Thoracic aorta (tissue), 2 donors: ENCODE measurements around the gene CLCNKA. TPM values are rescaled to one million over a fixed set of nuclear protein-coding genes. Genes with fewer than 3 reads are reported as not detected.

Experiments
- ATAC-seq: fragments of 150-250 bp; one replicate; pipeline ENCODE4 v1.8.0; 2017; ENCODE audit warnings: low read depth; ENCODE audit not compliant: insufficient number of reproducible peaks, low FRiP score
- DNase-seq: peaks from one replicate; pipeline ENCODE4 v3.0.0-alpha.2; 2020; ENCODE audit warnings: low spot score
- H3K27ac ChIP-seq, 2 donors: fragments of 200-600 bp; sonication (generic); 1 replicate in 1 of 2; 2 replicates in 1 of 2; pipeline ENCODE4 v1.5.1; 2016; ENCODE audit warnings: mild to moderate bottlenecking in 2 of 2, moderate library complexity in 2 of 2
- H3K27me3 ChIP-seq: fragments of 200-600 bp; sonication (generic); replicated peaks from 2 replicates; pipeline ENCODE4 v1.6.0; 2016; ENCODE audit warnings: mild to moderate bottlenecking; ENCODE audit not compliant: insufficient read depth
- H3K36me3 ChIP-seq: fragments of 200-600 bp; sonication (generic); one replicate; pipeline ENCODE4 v1.5.1; 2016
- H3K4me1 ChIP-seq, 2 donors: fragments of 200-600 bp; sonication (generic); 1 replicate in 1 of 2; 2 replicates in 1 of 2; pipeline versions ENCODE4 v1.5.1 to v1.6.0; 2016; ENCODE audit warnings: low read depth in 2 of 2, mild to moderate bottlenecking in 1 of 2; ENCODE audit not compliant: control insufficient read depth in 1 of 2
- H3K4me3 ChIP-seq: fragments of 200-600 bp; sonication (generic); 2 replicates; pipeline ENCODE4 v1.5.1; 2016; ENCODE audit warnings: mild to moderate bottlenecking
- H3K9me3 ChIP-seq: fragments of 200-600 bp; sonication (generic); 2 replicates; pipeline ENCODE4 v1.5.1; 2016
- total RNA-seq, 2 donors: library from RNA; depleted of rRNA; stranded (reverse); fragments of >200 nt; gene quantifications; one replicate each; pipeline versions ENCODE4 v1.1.0 to v1.2.3, GENCODE V29; 2016
- TF ChIP-seq, protein P1 (sequence below): fragments of 200-600 bp; sonication (generic); IDR thresholded peaks from one replicate; pipeline ENCODE4 v1.5.1; 2019; ENCODE audit warnings: antibody characterized with exemption

Gene CLCNKA
- total RNA-seq, 2 donors from 2014 or later: 4.7 TPM; not detected in 1

DNA sequence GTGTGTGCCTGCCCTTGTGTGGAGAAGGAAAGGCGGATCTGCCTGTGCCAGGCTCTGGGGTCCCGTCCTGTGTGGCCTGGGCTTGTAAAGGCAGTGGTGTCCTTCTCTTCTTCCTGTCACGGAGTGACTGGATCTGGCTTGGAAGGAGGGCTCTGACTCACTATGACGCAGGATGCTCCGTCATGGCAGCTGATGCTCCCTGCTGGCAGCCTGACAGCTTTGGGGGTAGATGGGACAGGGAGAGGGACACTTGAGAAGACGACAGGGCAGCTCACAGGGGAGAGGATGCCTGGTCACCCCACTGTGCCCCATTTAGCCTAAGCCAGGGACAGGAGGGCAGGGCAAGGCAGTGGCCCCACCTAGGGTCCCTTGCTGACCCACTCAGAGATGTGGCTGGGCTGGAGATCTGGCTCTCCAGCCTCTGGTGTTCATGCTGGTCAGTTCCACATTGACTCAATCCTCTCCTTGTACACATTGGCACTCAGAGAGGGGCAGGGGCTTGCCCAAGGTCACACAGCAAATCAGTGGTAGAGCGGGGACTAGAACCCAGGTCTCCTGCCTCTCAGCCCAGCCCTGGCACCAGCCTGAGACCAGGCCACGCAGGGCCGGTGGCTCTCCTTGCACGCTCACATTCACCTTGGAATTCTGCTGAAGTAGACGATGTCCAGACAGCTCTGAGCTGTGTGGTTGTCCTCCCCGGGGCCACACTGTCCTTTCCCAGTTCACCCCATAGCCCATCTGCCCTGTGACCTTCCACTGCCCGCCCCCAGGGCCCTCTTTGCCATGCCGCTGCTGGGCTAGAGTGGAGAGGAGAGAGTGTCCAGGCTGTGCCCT is 54.4 kb downstream of the CLCNKA start:
- no peak for DNase-seq
- H3K9me3 ChIP-seq: no peaks in the 10 kb centered on the region
- H3K4me3 ChIP-seq: no peak overlapping the region
- H3K36me3 ChIP-seq: no peaks in the 10 kb centered on the region
- no peak overlapping the region for H3K27ac ChIP-seq
- peaks cover 6 to 42% of the 10 kb centered on the region in 2 donors for H3K4me1 ChIP-seq
- ATAC-seq: no peak
- H3K27me3 ChIP-seq: no peaks in the 10 kb centered on the region
- TF ChIP-seq, protein P1, sequence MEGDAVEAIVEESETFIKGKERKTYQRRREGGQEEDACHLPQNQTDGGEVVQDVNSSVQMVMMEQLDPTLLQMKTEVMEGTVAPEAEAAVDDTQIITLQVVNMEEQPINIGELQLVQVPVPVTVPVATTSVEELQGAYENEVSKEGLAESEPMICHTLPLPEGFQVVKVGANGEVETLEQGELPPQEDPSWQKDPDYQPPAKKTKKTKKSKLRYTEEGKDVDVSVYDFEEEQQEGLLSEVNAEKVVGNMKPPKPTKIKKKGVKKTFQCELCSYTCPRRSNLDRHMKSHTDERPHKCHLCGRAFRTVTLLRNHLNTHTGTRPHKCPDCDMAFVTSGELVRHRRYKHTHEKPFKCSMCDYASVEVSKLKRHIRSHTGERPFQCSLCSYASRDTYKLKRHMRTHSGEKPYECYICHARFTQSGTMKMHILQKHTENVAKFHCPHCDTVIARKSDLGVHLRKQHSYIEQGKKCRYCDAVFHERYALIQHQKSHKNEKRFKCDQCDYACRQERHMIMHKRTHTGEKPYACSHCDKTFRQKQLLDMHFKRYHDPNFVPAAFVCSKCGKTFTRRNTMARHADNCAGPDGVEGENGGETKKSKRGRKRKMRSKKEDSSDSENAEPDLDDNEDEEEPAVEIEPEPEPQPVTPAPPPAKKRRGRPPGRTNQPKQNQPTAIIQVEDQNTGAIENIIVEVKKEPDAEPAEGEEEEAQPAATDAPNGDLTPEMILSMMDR: no peak

DNA sequence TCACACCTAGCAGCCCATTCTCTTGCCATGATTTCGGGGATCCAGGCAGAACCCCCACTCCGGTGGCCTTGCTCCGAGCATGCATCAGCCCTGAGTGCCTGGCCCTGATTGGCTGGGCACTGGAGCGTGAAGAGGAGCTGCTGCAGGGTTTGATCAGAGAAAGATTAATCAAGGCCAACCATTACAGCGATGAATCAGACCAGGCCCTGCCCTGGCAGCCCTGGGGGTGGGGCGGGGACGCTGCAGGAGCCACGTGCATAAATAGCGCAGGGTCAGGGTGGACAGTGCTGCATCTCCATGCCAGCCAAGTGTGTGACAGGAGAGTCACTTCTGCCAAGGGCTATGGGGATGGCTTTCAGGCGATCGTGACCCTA is 55.0 kb downstream of the CLCNKA start:
- Histone ChIP-seq H3K9me3 (no peaks in the 10 kb centered on the region), H3K27me3 (no peaks in the 10 kb centered on the region), H3K36me3 (no peaks in the 10 kb centered on the region), H3K4me3 (no peak overlapping the region), H3K4me1 (peaks cover 6 to 42% of the 10 kb centered on the region in 2 donors), H3K27ac (no peak overlapping the region)
- no peak for ATAC-seq
- DNase-seq: no peak
- TF ChIP-seq, protein P1: no peak

DNA sequence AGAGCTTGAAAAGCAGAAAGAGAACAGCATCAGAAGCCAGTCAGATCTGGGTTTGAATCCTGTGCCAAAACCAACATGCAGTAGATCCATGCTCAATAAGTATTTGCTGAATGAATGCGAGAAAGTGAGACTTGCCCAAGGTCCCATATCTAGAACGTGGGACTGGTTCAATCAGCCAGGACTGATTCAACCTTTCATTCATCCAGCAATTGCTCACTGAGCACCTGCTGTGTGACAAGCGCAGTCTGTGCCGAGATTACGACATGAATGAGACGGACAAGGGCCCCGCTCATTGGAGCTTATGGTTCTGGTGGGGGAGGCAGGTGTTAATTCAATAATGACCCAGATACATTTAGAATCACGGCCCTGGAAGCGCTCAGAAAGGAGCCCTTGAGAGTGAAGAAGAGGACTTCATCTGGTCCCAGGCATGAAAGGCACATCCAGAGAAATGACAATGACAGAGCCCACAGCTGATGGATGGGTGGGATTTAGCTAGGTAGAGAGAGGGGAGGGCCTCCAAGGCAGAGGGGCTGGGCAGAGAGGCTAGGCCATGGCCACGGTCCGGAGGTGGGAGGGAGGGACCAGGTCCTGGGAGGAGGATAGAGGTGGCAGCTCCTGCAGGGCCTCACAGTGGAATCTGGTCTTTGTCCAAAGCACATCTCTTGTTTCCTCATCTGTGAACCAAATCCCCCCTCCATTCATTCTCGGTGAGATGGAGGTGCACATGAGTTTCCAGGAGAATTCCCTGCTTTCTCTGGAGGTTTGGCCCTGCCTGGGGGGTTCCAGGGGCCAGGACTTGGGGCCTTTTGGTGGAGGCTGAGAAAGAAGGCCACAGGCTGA is 55.8 kb downstream of the CLCNKA start:
- ATAC-seq: no peak

DNA sequence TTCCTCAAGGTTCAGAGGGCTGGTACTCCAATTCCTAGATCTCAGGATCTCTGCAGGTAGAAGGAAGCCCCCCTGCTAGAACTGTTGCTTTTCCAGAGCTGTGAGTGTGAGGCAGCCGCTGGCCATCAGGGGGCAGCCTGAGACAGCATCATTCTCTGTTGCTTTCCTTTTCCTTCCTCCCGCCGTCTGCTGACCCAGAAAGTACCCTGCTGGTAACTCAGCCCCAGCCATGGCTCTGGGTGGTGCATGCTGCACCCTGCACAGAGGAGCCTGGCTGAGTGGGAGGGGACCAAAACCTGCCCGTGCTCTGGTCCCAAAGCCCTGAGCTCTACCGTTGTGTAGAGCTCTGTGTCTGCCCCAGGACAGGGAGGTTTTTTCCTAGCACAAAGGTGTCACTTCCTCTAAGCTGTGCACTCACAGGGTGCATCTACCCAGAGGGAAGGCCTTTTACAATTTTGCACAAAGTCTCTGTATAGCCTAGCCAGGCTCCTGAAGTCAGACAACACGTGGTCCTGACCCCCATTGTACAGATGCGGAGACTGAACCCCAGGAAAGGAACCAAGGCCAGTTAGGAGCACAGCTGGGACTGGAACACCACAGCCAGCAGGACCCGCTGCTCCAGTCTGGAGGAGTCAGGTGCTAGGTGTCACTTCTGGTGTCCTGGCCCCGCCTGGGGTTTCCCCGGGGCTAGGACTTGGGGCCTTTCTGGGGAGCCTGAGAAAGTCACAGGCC is 57.3 kb downstream of the CLCNKA start:
- peak; percentile 34 for ATAC-seq
- no peak for DNase-seq
- Histone ChIP-seq H3K27me3 (no peaks in the 10 kb centered on the region), H3K36me3 (no peaks in the 10 kb centered on the region), H3K4me1 (peaks cover 3 to 30% of the 10 kb centered on the region in 2 donors), H3K4me3 (no peak overlapping the region), H3K27ac (no peak overlapping the region), H3K9me3 (no peaks in the 10 kb centered on the region)
- TF ChIP-seq, protein P1: peak; percentile 91

More for the DNA sequence above, 55.8 kb downstream of the CLCNKA start:
- TF ChIP-seq, protein P1: no peak
- Histone ChIP-seq H3K4me3 (no peak overlapping the region), H3K27me3 (no peaks in the 10 kb centered on the region), H3K27ac (no peak overlapping the region), H3K36me3 (no peaks in the 10 kb centered on the region), H3K9me3 (no peaks in the 10 kb centered on the region), H3K4me1 (peaks cover 6 to 42% of the 10 kb centered on the region in 2 donors)
- DNase-seq: no peak
